Suprapubic skin (tissue), 4 donors: ENCODE measurements around the gene TRAPPC3.

Experiments used
- EP300 ChIP-seq: sonication (generic); formaldehyde crosslinking; IDR thresholded peaks from one replicate; pipeline ENCODE4 v1.6.1; 2017; ENCODE audit warnings: antibody characterized with exemption
- POLR2A ChIP-seq, 2 donors: fragments of 450-650 bp; IDR thresholded peaks; one replicate each; pipeline ENCODE4 v1.6.1; 2017; ENCODE audit warnings: antibody characterized with exemption in 2 of 2, mild to moderate bottlenecking in 2 of 2, moderate library complexity in 2 of 2
- POLR2AphosphoS5 ChIP-seq, 3 donors: sonication (generic); formaldehyde crosslinking; IDR thresholded peaks; one replicate each; pipeline ENCODE4 v1.6.1; 2017; ENCODE audit warnings: antibody characterized with exemption in 3 of 3
- TF ChIP-seq, protein P1 (sequence below), 2 donors: fragments of 200-600 bp in 1 of 2; fragments of 450-650 bp in 1 of 2; sonication (generic) in 1 of 2; IDR thresholded peaks; one replicate each; pipeline ENCODE4 v1.5.1; 2016 to 2019; ENCODE audit warnings: antibody characterized with exemption in 2 of 2, mild to moderate bottlenecking in 1 of 2, moderate library complexity in 1 of 2

GRCh38 chr1:36133484-36133883 lies 15.8 kb downstream of the TRAPPC3 start:
- TF ChIP-seq, protein P1, sequence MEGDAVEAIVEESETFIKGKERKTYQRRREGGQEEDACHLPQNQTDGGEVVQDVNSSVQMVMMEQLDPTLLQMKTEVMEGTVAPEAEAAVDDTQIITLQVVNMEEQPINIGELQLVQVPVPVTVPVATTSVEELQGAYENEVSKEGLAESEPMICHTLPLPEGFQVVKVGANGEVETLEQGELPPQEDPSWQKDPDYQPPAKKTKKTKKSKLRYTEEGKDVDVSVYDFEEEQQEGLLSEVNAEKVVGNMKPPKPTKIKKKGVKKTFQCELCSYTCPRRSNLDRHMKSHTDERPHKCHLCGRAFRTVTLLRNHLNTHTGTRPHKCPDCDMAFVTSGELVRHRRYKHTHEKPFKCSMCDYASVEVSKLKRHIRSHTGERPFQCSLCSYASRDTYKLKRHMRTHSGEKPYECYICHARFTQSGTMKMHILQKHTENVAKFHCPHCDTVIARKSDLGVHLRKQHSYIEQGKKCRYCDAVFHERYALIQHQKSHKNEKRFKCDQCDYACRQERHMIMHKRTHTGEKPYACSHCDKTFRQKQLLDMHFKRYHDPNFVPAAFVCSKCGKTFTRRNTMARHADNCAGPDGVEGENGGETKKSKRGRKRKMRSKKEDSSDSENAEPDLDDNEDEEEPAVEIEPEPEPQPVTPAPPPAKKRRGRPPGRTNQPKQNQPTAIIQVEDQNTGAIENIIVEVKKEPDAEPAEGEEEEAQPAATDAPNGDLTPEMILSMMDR (IDR thresholded peaks at IDR 0.05): no peak
- TF ChIP-seq POLR2AphosphoS5 (IDR thresholded peaks at IDR 0.05): no peak
- no peak for TF ChIP-seq EP300
- TF ChIP-seq POLR2A (IDR thresholded peaks at IDR 0.05): no peak
